GM19328 (cell line): ENCODE data around the gene TRMO.

Experiments used
- ATAC-seq: cut with Tn5 transposase; IDR thresholded peaks from one replicate; pipeline ENCODE4 v1.9.1; 2021; ENCODE audit warnings: mild to moderate bottlenecking, moderate library complexity; ENCODE audit not compliant: unreplicated experiment

The TRMO gene

DNA sequence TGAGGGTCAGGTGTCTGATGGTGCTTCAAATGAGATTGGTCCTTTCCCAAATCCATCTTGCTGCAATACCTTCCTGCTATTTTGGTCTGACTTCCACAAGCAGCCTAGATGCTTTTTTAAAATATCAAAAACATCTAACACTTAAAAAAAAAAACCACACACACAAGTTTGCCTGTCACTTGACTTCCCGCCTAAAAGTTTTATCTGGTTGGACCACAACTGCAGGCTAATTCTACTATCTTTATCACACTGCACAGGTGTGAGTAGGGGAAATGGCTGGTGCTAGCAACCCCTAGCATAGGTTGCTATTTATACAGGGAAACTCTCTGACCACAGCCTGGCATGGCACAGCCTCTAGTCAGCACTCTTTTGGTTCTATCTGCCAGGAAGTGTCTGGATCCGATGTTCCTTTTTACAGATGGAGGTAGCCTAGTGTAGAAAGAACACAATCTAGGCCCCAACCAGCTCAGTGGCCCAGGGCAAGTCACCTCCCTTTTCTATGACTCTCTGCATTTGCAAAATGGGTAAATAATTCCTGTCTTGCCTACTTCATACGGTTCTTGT lies 15.9 kb upstream of the TRMO start, which contains the start of gene HEMGN:
Gene HEMGN (minus strand): TSS at position 92 of the 564 bp plus-strand sequence. CDS start 36 bp downstream, at position 56.
- no peak for ATAC-seq

DNA sequence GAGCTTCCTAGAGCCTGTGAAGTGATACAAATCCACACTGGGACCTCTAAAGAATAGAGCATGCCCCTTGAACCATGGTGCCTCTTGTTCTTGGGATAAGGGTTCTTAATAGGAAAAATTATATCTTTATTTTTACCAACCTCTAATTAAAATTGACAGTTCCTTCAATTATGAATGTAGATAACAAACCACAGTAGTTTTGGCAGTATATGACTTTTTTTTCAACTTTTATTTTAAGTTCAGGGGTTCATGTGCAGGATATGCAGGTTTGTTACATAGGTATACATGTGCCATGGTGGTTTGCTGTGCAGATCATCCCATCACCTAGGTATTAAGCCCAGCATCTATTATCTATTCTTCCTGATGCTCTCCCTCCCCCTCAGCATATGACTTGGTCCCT lies 14.7 kb upstream of the TRMO start:
- no peak for ATAC-seq

DNA sequence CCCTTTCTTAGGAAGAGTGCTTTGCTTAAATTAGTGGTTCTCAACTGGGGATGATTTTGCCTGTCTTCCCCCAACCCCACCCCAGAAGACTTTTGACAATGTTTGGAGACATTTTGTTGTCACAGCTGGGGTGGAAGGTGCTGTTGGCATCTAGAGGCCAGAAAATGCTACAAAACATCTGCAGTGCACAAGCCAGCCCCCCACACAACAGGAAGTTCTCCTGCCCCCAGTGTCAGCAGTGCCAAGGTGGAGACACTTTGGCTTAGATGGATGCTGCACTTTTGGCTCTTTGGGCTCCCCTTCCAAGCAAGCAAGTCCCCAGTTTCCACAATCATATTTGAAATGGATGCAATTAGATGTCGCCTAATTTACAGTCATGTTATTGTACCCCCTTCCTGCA lies 13.0 kb upstream of the TRMO start:
- ATAC-seq: no peak

DNA sequence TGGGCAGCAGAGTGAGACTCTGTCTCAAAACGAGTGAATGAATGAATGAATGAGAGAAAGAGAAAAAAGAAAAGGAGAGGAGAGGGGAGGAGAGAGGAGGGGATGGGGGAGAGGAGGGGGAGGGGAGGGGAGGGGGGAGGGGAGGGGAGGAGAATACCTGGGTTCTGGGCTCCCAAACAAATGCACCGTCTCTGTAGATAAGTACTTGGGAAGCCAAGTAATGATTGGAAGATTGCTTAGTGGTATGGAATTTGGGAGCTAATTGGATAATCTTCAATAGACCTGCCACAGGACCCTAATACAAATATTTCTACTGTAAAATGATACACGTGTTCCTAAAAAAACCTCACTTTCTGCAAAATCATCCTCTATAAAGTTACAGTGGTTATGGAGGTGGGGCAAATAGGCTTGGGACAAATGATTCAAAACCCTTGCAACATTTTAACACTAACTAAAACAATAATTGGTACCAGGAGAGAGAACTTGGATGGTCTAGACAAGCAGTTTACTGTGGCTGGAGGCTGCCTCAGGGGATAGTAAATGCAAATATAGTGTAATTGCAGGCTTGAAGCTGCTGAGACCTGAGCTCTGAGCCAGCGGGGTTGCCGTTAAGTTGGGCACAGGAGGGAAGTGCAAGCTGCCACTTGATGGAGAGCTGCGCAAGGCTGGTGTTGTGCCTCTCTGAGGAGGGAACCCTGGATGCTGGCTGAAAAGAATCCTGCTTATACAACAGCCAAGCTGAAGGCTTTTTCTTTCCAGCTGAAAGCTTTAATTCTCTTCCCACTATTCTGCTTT lies 12.2 kb upstream of the TRMO start:
- ATAC-seq: no peak

DNA sequence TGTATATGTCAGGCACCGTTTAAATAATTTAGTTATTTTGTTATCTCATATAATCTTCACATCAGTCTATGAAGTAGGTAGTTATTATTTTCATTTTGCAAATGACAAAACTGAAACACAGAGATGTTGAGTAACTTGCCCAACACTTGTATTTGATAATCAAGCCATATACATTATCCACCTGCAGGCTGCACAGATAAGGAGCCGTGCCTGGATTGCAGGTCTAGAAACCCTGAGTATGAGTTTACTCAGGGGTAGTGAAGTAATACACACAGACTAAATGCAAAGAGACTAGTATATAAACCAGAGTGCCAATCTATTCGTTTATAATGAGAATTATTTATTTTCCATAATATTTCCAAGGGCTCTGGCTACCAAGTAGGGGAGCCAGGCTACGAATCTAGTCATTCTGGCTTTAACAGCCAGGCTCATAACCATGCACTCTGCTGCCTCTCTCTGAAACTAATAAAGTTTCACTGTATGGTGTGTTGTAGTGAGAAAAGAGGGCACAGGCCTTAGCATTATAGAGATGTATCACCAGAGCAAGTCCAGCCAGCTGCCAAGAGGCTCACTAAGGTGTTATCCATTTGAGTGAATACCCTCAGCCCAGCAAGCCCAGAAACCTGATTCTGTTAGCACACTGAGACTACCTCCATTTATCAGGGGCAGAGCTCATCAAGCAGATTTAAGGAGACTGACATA lies 11.1 kb upstream of the TRMO start:
- ATAC-seq: no peak

DNA sequence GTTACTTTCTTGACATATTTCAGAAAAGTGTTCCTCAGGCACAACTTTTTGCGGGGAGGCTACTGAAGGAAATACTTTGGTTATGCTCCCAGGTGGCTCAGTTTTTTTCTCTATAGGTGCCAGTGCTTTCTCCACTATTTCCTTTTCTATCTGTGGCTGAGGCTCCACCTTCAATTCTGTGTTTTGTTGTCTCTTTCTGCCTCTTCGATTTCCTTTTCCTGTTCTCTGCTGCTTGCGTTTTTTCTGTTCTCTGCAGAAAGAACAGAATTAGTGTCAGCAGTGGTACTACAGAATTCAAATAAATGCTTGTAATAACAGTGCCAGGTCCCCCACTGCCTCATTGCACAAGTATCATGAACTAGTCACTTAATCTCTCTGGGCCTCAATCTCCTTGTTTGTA lies 8.7 kb upstream of the TRMO start:
- ATAC-seq: no peak

DNA sequence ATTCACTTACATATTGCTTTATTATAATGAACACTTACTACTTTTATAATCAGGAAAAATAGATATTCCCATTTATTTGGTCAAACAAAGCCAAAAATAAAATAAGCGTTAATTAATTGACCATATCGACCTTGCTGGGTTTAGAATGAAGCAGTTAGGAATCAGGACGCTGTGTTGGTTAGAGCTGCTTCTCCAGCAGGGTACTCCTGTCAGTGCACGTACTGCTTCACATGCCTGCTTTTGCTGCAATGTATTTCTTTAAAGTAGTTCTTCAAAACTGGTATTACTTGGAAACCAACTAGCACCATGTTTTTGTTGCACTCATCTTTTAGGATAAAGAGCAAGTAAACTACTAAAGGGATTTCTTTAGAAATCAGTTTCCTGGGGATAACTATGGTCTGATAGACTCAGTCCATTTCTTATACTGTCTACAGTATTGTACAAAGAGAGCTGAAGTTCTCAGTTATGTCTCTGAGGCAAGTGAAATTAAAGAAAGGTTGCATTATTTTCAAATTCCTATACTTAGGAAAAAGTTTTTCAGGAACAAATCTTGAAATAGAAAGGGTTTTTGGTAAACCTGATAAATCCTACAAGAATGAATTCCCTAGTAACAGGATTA lies 6.8 kb upstream of the TRMO start:
- ATAC-seq: no peak

DNA sequence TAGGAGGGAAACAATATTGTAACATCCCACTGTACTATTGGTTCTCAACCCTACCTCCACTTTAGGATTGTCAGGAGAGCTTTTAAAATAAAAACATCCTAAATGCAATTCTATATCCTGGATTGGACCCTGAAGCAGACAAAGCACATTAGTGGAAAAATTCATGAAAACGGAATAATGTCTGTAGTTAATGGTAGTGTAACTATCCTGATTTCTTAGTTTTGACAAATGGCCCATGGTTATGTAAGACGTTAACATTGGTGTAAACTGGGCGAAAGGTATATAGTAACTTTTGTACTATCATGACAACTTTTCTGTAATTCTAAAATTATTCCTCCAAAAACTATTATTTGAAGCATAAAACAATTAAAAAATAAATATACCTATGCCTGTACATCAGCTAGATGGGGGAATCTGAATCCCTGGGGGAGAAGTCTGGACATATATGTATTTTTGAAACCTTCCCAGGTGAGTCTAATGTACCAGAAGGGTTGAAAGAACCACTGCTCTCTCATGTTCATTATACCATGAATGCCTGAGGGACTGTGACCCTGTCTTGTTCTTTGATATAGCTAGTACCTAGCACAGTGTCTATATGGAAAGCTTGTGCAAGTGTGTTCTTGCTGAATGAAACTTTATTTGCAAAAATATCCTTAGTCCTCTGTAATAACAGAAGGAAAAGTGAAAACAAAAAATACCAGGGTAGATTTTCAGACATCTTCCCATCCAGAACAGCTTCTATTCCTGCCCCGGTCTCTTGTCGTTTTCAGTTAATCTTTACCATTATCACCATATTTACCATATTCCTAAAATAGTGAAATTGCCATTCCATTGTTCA lies 3.4 kb upstream of the TRMO start:
- no peak for ATAC-seq

DNA sequence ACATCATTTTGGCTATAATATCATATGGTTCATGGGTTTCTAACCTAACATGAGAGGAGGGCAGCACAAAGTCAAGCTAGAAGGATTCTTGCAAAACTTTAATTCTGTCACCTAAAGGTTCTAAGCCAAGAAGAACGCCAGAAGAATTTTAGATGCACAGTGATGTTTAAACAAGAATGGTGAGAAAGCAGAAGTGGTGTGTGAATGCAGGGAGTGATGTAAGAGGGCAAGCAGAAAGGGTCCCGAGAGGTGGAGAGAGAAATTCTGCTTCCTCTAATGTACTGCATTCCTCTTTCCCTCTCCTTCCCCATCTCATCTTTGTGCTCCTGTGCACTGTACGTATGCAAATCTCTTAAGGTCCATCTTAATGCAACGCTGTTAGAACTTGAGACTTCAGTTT lies 2.1 kb upstream of the TRMO start:
- ATAC-seq: no peak

DNA sequence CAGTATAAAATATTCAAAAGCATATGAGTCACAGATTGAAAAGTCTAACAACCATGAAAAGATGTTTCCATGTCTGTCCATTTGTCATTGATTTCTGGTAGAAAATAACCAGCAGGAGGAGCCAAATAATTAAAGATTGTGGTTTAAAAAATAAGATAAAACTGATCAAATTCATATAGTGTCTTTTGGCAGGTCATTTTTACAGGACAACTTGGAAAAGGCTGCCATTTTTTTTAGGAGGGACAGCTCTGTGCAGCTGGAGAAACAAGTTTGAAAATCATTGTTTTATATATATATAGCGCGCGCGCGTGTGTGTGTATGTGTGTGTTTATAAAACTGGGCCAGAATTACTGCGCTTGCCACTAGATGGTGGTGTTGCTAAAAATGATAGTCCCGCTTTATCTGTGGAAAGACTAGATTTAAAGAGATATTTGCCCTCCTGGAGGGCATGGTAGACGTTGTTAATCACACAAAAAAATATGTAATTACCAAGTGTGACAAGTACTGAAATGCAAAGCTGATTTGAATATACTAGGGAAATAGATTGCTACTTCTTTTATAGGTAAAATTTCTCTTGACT lies 1.3 kb upstream of the TRMO start:
- ATAC-seq: no peak

DNA sequence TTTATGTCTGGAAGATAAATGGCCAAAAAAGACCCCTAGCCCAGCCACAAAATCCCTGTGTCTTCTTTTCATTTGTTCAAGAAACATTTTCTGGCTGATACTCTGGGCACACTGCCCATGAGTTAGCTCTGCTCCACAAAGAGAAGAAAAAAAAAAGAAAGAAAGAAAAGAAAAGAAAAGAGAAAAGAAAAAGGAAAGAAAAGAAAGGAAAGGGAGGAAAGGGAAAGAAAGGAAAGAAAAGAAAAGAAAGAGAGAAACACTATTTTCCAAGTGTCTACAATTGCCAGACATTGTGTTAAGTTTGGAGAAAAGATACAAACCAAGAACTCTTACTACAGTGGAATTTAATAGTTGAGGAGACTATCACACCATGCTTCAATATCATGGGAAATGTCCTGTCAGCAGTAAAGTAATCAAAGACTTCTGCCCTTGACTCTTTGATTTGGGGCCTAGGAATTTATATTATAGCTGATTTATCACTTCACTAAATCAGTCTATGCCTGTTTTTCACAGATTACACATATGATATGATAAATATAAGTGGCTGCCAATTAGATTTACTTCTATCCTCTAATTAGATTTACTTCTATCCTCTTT lies 3.0 kb downstream of the TRMO start:
- ATAC-seq: no peak

DNA sequence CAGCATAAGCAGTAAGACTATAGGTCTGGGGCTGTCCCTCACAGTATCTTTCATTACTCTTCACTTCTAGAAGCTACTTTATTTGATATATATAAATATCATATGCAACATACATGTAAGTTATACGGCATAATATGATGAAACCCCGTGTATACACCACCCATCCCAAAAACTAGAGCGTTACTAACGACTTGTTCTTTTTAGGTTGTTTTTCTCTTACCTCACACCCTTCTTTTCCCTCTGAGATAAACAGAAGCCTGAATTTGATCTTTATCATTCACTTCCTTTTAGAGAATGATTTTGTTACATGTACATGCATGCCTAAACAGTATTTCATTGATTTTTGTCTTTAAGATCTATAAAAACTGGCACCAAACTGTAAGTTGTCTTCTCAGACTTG lies 3.7 kb downstream of the TRMO start:
- ATAC-seq: no peak

DNA sequence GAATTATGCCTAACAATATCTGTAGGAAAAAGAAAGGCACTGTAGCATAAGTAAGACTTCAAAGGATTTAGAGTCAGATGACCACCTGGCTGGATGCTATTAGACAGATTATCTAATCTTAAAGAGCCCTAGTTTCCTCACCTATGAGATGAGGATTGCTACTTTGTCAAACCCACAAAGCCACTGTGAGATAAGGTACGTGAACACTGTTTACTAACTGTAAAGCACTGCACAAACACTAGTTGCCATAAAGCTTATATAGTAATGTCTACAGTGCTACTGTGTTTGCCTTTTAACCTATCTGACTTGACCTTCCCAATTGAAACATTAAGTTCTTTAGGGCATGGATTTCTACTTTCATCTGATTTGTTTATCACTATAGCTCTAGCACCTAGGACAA lies 10.3 kb downstream of the TRMO start:
- ATAC-seq: no peak

DNA sequence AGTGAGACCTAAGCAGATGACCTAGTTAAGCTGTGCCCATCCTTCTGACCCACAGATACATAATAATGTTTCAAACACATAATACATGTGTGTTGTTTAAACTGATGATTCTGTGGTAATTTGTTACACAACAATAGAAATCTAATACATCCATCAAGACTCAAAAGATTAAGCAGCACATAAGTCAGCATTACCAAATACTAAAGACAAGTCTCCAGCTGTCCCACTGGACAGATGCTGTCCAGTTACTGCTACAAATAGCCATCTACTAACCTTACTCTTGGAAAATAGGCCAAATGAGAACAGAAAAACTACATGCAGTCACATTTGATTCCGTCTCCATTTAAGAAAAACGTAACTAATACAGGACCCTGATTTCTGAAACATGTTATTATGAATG lies 10.8 kb downstream of the TRMO start:
- no peak for ATAC-seq

DNA sequence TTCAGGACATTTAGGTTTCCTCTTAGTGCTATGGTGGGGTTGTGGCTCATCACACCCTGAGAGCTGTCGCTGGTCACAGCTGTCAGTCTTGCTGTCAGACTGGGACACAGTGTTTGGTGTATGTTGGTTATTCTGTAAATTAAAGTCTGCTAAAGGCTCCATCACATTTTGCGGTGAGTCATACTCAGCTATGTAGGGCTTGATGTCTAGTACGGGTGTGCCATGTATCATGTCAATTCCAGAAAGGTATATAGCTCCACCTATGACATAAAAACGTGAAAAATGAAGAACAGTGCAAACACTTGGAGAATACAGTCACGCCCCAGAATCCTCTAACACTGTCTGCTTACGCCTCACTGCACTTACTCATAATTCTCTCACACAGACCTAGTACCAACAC lies 11.9 kb downstream of the TRMO start:
- no peak for ATAC-seq

DNA sequence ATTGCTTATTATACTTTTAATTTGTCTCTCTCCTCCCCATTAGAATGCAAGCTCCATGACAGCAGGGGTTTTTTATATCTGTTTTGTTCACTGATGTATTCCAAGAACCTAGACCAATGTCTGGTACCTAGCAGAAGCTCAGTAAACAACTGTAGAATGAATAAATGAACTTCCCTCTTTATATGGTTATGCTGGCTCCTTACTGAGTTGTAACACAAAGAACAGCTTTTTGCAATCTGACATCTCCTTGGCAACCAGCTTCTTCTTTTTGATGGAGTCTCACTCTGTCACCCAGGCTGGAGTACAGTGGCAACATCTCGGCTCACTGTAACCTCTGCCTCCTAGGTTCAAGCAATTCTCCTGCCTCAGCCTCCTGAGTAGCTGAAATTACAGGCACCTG lies 13.6 kb downstream of the TRMO start:
- no peak for ATAC-seq

DNA sequence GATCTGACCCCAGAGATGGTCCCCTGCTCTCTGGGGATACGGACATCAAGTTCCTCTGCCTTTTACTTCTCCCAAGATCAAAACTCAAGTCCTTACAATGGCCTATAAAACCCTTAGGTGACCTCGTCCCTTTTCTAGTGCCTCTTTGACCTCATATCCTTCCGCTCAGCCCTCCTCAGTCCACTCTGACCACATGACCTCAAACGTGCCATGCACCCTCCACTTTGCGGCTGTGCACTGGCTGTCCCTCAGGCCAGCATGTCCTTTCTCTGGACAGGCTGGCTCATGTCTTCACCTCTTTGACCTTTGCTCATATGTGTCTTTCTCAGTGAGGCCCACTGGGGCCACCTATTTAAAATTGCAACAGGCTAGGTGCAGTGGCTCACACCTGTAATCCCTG lies 14.7 kb downstream of the TRMO start:
- ATAC-seq: no peak

DNA sequence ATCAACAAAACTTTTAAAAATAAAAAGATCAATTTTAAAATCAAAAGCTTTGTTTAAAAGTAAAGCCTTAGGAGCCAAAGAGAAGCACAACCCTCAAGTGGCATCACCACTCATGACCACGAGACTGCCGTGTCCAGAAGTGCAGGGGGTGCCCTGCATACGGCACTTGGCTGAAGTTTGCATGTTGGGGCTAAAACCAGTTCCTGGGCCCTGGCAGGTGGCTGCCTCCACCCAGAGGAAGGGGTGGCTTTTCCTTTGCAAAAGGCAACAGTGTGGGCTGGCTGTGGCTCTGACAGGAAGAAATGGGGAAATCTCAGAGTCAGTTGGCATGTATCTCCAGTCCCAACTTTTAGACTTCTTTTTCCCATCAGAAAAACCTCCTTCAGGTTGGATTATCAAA lies 15.3 kb downstream of the TRMO start:
- no peak for ATAC-seq

DNA sequence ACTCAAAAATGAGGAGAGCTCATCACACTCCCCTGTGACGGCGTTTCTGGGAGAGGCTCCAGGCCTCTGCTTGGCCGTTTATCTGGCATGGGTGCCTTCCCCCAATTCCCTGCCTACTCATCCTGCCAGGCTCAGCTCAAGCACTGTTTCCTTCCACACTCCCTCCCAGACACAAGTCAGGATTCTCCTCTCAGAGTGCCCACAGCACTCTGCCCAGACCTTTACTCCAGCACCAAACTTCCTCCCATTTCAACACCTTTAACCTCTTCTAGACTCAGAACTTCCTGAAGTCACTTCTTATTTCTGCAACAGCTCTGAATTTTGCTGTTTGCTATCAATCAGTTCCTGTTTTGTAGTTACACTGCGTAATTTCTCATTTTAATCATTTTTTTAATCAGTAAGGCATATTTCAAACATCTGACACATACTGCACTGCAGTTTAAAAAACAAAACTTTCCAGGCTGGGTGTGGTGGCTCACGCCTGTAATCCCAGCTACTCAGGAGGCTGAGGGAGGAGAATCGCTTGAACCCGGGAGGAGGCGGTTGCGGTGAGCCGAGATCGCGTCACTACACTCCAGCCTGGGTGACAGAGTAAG lies 16.0 kb downstream of the TRMO start:
- no peak for ATAC-seq

DNA sequence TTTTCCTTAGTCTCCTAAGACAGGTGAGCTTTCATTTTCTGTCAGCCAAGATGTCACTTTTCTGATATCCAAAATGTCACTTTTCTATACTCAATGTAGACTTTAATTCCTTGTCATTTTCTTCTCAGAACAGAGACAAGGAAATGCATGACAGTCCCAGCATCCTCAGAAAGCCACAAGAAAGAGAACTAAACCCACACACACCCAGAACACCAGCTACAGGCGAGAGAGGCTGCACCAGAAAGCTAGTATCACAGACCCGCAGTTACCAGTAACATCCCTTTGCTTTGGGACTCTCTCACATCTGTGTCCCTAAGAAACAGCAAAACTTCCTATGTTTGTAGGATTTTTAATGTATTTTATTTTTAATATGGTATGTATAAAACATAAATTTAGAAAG lies 17.1 kb downstream of the TRMO start:
- ATAC-seq: no peak
